Liver (tissue), 9 donors: Measurements from ENCODE around the gene WFIKKN2. TPM values are rescaled to one million over a fixed set of nuclear protein-coding genes. Genes with fewer than 3 reads are reported as not detected.

Experiments
- DNase-seq: peaks from one replicate; pipeline ENCODE4 v3.0.0-alpha.2; 2017; ENCODE audit warnings: low spot score
- H3K27ac ChIP-seq, 2 donors: one replicate each; pipeline ENCODE4 v1.7.0; 2013; ENCODE audit warnings: inconsistent platforms in 2 of 2, low read length in 2 of 2, control low read depth in 1 of 2, low read depth in 1 of 2, mild to moderate bottlenecking in 1 of 2
- H3K27me3 ChIP-seq, 4 donors: one replicate each; pipeline versions ENCODE4 v1.6.1 to v1.7.0; 2013; ENCODE audit warnings: low read length in 3 of 4, inconsistent platforms in 1 of 4, mild to moderate bottlenecking in 1 of 4, moderate library complexity in 1 of 4; ENCODE audit not compliant: control insufficient read depth in 4 of 4, insufficient read depth in 4 of 4
- H3K36me3 ChIP-seq, 4 donors: one replicate each; pipeline versions ENCODE4 v1.6.1 to v1.7.0; 2013; ENCODE audit warnings: low read length in 3 of 4, mild to moderate bottlenecking in 3 of 4, low read depth in 1 of 4, moderate library complexity in 1 of 4; ENCODE audit not compliant: control insufficient read depth in 4 of 4, insufficient read depth in 3 of 4
- H3K4me1 ChIP-seq, 4 donors: one replicate each; pipeline versions ENCODE4 v1.6.1 to v1.7.0; 2013; ENCODE audit warnings: low read length in 3 of 4, mild to moderate bottlenecking in 3 of 4, moderate library complexity in 1 of 4; ENCODE audit not compliant: control insufficient read depth in 4 of 4, insufficient read depth in 4 of 4
- H3K4me3 ChIP-seq, 3 donors: one replicate each; pipeline versions ENCODE4 v1.6.1 to v1.7.0; 2013; ENCODE audit warnings: low read length in 3 of 3, control low read depth in 1 of 3, low read depth in 1 of 3, mild to moderate bottlenecking in 1 of 3
- H3K9ac ChIP-seq, 2 donors: one replicate each; pipeline ENCODE4 v1.7.0; 2013; ENCODE audit warnings: low read length in 2 of 2, mild to moderate bottlenecking in 2 of 2, moderate library complexity in 2 of 2, control low read depth in 1 of 2, low read depth in 1 of 2
- H3K9me3 ChIP-seq, 4 donors: one replicate each; pipeline versions ENCODE4 v1.6.1 to v1.7.0; 2013; ENCODE audit warnings: low read length in 3 of 4; ENCODE audit not compliant: control insufficient read depth in 4 of 4
- EGR1 ChIP-seq, 2 donors: IDR thresholded peaks; 2 replicates each; pipeline ENCODE4 v1.6.1; 2016 to 2018; ENCODE audit warnings: antibody characterized with exemption in 2 of 2, low read depth in 2 of 2
- FOXA1 ChIP-seq: IDR thresholded peaks from 2 replicates; pipeline ENCODE4 v1.6.1; 2016; ENCODE audit warnings: antibody characterized with exemption
- FOXA2 ChIP-seq: IDR thresholded peaks from 2 replicates; pipeline ENCODE4 v1.6.1; 2016; ENCODE audit warnings: antibody characterized with exemption
- GABPA ChIP-seq, 2 donors: IDR thresholded peaks in 1 of 2; conservative IDR thresholded peaks in 1 of 2; 2 replicates each; pipeline ENCODE4 v1.6.1; 2016; ENCODE audit warnings: antibody characterized with exemption in 2 of 2, mild to moderate bottlenecking in 1 of 2, moderate library complexity in 1 of 2
- HNF4A ChIP-seq, 2 donors: conservative IDR thresholded peaks; 2 replicates each; pipeline ENCODE4 v1.6.1; 2016; ENCODE audit warnings: antibody characterized with exemption in 2 of 2, mild to moderate bottlenecking in 2 of 2
- JUND ChIP-seq, 2 donors: IDR thresholded peaks; 2 replicates each; pipeline ENCODE4 v1.6.1; 2016; ENCODE audit warnings: antibody characterized with exemption in 2 of 2
- NR2F2 ChIP-seq: IDR thresholded peaks from 2 replicates; pipeline ENCODE4 v1.6.1; 2016; ENCODE audit warnings: antibody characterized with exemption
- RAD21 ChIP-seq, 2 donors: IDR thresholded peaks; 2 replicates each; pipeline ENCODE4 v1.6.1; 2016; ENCODE audit warnings: antibody characterized with exemption in 2 of 2, mild to moderate bottlenecking in 2 of 2
- RXRA ChIP-seq, 2 donors: IDR thresholded peaks; 2 replicates each; pipeline ENCODE4 v1.6.1; 2017 to 2018; ENCODE audit warnings: antibody characterized with exemption in 2 of 2, mild to moderate bottlenecking in 1 of 2
- TAF1 ChIP-seq: conservative IDR thresholded peaks from 2 replicates; pipeline ENCODE4 v1.6.1; 2016; ENCODE audit warnings: antibody characterized with exemption, mild to moderate bottlenecking
- WGBS: extraction: QIAGEN DNeasy Blood & Tissue Kit; methylation state at CpG from one replicate; pipeline ENCODE4 v1.1.7; 2013; 5-methylcytosine and 5-hydroxymethylcytosine counted together
- polyA plus RNA-seq, 2 donors: library from polyadenylated mRNA; stranded (reverse) in 1 of 2; unstranded in 1 of 2; fragments of 200-250 nt in 1 of 2; fragments of >200 nt in 1 of 2; fragmentation: Nextera tagmentation in 1 of 2; extraction: Ambion mirVana in 1 of 2; gene quantifications; one replicate each; pipeline versions ENCODE4 v1.2.1 to v1.2.3, GENCODE V29; 2013 to 2015
- total RNA-seq, 2 donors: library from RNA; depleted of rRNA; stranded (reverse); fragments of >200 nt; gene quantifications; one replicate each; pipeline ENCODE4 v1.2.3, GENCODE V29; 2014
- TF ChIP-seq, protein P1 (sequence below): IDR thresholded peaks from 2 replicates; pipeline ENCODE4 v1.6.1; 2016; ENCODE audit warnings: antibody characterized with exemption, mild to moderate bottlenecking
- TF ChIP-seq, protein P2 (sequence below): fragments of 150-350 bp; IDR thresholded peaks from 2 replicates; pipeline ENCODE4 v1.5.1; 2017; ENCODE audit warnings: improper control_type of control experiment, low read depth, low read length; ENCODE audit not compliant: missing input control
- TF ChIP-seq, protein P3 (sequence below): IDR thresholded peaks from 2 replicates; pipeline ENCODE4 v1.6.1; 2016; ENCODE audit warnings: antibody characterized with exemption
- TF ChIP-seq, protein P4 (sequence below): IDR thresholded peaks from 2 replicates; pipeline ENCODE4 v1.6.1; 2016; ENCODE audit warnings: antibody characterized with exemption
- TF ChIP-seq, protein P5 (sequence below): IDR thresholded peaks from 2 replicates; pipeline ENCODE4 v1.6.1; 2016; ENCODE audit warnings: antibody characterized with exemption
- donor health status: healthy.
- donor health status: healthy.
- donor health status: healthy.
- donor health status: healthy.
- donor health status: healthy.

The WFIKKN2 gene
- total and polyA plus RNA-seq, 4 donors: 0.02 to 0.19 (median 0.07) TPM; not detected in 1

DNA sequence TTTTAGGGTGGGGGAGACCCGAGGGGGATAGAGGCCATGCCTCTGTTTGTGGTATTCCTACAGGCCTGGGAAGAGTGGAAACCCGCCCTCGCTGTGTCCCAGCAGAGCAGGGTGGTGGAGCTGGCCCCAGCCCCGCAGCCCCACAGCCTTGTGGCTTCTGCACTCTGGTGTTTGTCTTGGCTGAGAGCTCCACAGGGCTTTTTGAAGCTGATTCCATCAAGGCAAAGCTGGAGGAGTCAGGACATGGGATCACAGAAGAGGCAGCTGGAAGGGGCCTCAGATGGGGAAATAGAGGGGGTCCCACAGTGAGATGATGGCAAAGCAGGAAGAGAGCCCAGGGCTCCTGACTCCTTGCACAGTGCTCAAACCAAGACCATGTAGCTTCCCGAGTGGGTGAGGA is 5.0 kb upstream of the WFIKKN2 start:
- Histone ChIP-seq H3K27me3 (no peaks in the 10 kb centered on the region), H3K4me3 (no peak overlapping the region), H3K27ac (no peak overlapping the region), H3K36me3 (no peaks in the 10 kb centered on the region), H3K9me3 (no peaks in the 10 kb centered on the region), H3K9ac (no peak overlapping the region), H3K4me1 (peaks cover 0 to 8% (median 6%) of the 10 kb centered on the region in 4 donors)
- TF ChIP-seq, protein P1, sequence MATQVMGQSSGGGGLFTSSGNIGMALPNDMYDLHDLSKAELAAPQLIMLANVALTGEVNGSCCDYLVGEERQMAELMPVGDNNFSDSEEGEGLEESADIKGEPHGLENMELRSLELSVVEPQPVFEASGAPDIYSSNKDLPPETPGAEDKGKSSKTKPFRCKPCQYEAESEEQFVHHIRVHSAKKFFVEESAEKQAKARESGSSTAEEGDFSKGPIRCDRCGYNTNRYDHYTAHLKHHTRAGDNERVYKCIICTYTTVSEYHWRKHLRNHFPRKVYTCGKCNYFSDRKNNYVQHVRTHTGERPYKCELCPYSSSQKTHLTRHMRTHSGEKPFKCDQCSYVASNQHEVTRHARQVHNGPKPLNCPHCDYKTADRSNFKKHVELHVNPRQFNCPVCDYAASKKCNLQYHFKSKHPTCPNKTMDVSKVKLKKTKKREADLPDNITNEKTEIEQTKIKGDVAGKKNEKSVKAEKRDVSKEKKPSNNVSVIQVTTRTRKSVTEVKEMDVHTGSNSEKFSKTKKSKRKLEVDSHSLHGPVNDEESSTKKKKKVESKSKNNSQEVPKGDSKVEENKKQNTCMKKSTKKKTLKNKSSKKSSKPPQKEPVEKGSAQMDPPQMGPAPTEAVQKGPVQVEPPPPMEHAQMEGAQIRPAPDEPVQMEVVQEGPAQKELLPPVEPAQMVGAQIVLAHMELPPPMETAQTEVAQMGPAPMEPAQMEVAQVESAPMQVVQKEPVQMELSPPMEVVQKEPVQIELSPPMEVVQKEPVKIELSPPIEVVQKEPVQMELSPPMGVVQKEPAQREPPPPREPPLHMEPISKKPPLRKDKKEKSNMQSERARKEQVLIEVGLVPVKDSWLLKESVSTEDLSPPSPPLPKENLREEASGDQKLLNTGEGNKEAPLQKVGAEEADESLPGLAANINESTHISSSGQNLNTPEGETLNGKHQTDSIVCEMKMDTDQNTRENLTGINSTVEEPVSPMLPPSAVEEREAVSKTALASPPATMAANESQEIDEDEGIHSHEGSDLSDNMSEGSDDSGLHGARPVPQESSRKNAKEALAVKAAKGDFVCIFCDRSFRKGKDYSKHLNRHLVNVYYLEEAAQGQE: no peak
- TF ChIP-seq RAD21 (IDR thresholded peaks at IDR 0.05) (peak; percentile 32 to 50), NR2F2 (no peak)
- WGBS: 49% methylated on average over 5 of the region's 5 CpGs
- DNase-seq: no peak

DNA sequence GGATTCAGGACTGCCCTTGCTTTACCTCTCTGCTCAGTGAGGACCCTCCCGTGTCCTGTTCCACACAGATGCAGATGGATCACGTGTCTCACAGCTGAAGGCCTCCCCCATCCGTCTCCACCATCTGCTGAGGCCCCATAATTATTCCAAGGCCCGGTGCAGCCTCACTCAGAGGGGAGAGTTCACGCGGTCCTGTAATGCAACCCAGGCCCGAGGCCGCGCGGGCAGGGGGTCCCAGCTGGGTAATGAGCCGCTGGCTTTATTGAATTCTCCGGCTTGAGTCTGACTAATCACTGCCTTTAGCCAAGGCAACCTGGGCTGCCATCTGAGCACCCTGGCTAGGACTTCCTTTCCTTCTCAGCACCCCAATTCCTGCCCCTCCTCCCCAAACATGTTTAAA is 4.4 kb upstream of the WFIKKN2 start:
- no peak for DNase-seq
- Histone ChIP-seq H3K27ac (no peak overlapping the region), H3K4me1 (peaks cover 0 to 8% (median 6%) of the 10 kb centered on the region in 4 donors), H3K9me3 (no peaks in the 10 kb centered on the region), H3K27me3 (no peaks in the 10 kb centered on the region), H3K36me3 (no peaks in the 10 kb centered on the region), H3K9ac (no peak overlapping the region), H3K4me3 (no peak overlapping the region)
- TF ChIP-seq FOXA1 (no peak), RXRA (IDR thresholded peaks at IDR 0.05) (no peak), EGR1 (IDR thresholded peaks at IDR 0.05; ENCODE audit: low read depth in 2 of 2) (no peak), GABPA (IDR thresholded peaks at IDR 0.05 in 1 of 2, conservative IDR thresholded peaks at IDR 0.05 in 1 of 2) (no peak), JUND (IDR thresholded peaks at IDR 0.05) (no peak), FOXA2 (no peak), HNF4A (conservative IDR thresholded peaks at IDR 0.05) (no peak), TAF1 (no peak), RAD21 (IDR thresholded peaks at IDR 0.05) (no peak)
- TF ChIP-seq, protein P2, sequence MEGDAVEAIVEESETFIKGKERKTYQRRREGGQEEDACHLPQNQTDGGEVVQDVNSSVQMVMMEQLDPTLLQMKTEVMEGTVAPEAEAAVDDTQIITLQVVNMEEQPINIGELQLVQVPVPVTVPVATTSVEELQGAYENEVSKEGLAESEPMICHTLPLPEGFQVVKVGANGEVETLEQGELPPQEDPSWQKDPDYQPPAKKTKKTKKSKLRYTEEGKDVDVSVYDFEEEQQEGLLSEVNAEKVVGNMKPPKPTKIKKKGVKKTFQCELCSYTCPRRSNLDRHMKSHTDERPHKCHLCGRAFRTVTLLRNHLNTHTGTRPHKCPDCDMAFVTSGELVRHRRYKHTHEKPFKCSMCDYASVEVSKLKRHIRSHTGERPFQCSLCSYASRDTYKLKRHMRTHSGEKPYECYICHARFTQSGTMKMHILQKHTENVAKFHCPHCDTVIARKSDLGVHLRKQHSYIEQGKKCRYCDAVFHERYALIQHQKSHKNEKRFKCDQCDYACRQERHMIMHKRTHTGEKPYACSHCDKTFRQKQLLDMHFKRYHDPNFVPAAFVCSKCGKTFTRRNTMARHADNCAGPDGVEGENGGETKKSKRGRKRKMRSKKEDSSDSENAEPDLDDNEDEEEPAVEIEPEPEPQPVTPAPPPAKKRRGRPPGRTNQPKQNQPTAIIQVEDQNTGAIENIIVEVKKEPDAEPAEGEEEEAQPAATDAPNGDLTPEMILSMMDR: no peak
- TF ChIP-seq, protein P3, sequence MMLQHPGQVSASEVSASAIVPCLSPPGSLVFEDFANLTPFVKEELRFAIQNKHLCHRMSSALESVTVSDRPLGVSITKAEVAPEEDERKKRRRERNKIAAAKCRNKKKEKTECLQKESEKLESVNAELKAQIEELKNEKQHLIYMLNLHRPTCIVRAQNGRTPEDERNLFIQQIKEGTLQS: no peak
- TF ChIP-seq, protein P4, sequence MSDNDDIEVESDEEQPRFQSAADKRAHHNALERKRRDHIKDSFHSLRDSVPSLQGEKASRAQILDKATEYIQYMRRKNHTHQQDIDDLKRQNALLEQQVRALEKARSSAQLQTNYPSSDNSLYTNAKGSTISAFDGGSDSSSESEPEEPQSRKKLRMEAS: no peak
- TF ChIP-seq, protein P5, sequence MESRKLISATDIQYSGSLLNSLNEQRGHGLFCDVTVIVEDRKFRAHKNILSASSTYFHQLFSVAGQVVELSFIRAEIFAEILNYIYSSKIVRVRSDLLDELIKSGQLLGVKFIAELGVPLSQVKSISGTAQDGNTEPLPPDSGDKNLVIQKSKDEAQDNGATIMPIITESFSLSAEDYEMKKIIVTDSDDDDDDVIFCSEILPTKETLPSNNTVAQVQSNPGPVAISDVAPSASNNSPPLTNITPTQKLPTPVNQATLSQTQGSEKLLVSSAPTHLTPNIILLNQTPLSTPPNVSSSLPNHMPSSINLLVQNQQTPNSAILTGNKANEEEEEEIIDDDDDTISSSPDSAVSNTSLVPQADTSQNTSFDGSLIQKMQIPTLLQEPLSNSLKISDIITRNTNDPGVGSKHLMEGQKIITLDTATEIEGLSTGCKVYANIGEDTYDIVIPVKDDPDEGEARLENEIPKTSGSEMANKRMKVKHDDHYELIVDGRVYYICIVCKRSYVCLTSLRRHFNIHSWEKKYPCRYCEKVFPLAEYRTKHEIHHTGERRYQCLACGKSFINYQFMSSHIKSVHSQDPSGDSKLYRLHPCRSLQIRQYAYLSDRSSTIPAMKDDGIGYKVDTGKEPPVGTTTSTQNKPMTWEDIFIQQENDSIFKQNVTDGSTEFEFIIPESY: no peak
- 94% methylated on average over 12 of the region's 12 CpGs for WGBS
